K562 (cell line): ENCODE data around the gene SMIM41. TPM values are rescaled to one million over a fixed set of nuclear protein-coding genes. Genes with fewer than 3 reads are reported as not detected.

Experiments
- ATAC-seq: fragments of 200-7000 bp; cut with Tn5 transposase; 3 replicates; pipeline ENCODE4 v1.9.1; 2020; ENCODE audit warnings: moderate library complexity
- BruUV-seq: library from RNA; stranded (reverse); fragments of 400-500 nt; replicated peaks from 2 replicates; lab custom pipeline; 2021; lab: Mats Ljungman, UMichigan
- CTCF ChIA-PET: fragments of 300-600 bp; formaldehyde crosslinking; extraction: SDS; loops from one replicate; lab custom pipeline; 2021; ENCODE audit warnings: low intra/inter-chr PET ratio; lab: Yijun Ruan, JAX
- POLR2A ChIA-PET: fragments of 300-600, 350-650 bp; sonication (Branson Sonifier 250); formaldehyde crosslinking; extraction: SDS; loops from one replicate; lab custom pipeline; 2021; ENCODE audit warnings: antibody characterized with exemption, inconsistent platforms; lab: Yijun Ruan, JAX
- DNase-seq, 4 experiments: peaks; one replicate each; pipeline versions ENCODE4 v3.0.0 to v3.0.0-alpha.2; 2011 to 2018; ENCODE audit warnings: low spot score in 3 of 4, mixed read lengths in 3 of 4; ENCODE audit errors: extremely low read depth in 1 of 4
- FAIRE-seq: peaks from 2 replicates; lab custom pipeline; 2011; peaks lifted over from hg19 to GRCh38; lab: Jason Lieb, UNC
- H2AFZ ChIP-seq: 2 replicates; pipeline ENCODE4 v1.6.0; 2011; ENCODE audit warnings: low read depth, low read length, control low read depth, inconsistent platforms
- H3K27ac ChIP-seq: fragments of 200-600 bp; 3 replicates; pipeline ENCODE4 v1.8.0; 2011; ENCODE audit warnings: low read depth, mild to moderate bottlenecking, control low read depth, inconsistent platforms, low read length, moderate library complexity, mixed read lengths; ENCODE audit errors: extremely low read depth
- H3K27me3 ChIP-seq, 2 experiments: fragments of 300-600 bp in 1 of 2; 2 replicates in 1 of 2; 3 replicates in 1 of 2; pipeline versions ENCODE4 v1.6.0 to v1.8.0; 2011; ENCODE audit warnings: inconsistent platforms in 2 of 2, low read length in 2 of 2, mild to moderate bottlenecking in 1 of 2, mixed read lengths in 1 of 2, moderate library complexity in 1 of 2; ENCODE audit not compliant: control insufficient read depth in 2 of 2, insufficient read depth in 2 of 2
- H3K36me3 ChIP-seq: fragments of 300-600 bp; 3 replicates; pipeline ENCODE4 v1.8.0; 2011; ENCODE audit warnings: mild to moderate bottlenecking, low read length, inconsistent platforms; ENCODE audit not compliant: control insufficient read depth, insufficient read depth
- H3K4me1 ChIP-seq, 2 experiments: fragments of 200-600 bp in 1 of 2; replicated peaks in 1 of 2; 2 replicates in 1 of 2; 3 replicates in 1 of 2; pipeline versions ENCODE4 v1.5.1 to v1.8.0; 2011; ENCODE audit warnings: inconsistent platforms in 2 of 2, low read length in 2 of 2, mild to moderate bottlenecking in 1 of 2, mixed read lengths in 1 of 2, moderate library complexity in 1 of 2; ENCODE audit not compliant: control insufficient read depth in 2 of 2, insufficient read depth in 2 of 2
- H3K4me2 ChIP-seq: 2 replicates; pipeline ENCODE4 v1.6.1; 2011; ENCODE audit warnings: low read length, control low read depth, inconsistent platforms, mixed read lengths; ENCODE audit not compliant: insufficient read depth
- H3K4me3 ChIP-seq: fragments of 200-600 bp; sonication (generic), shearing (Covaris generic); 2 replicates; pipeline ENCODE4 v1.5.1; 2016; ENCODE audit warnings: control low read depth, inconsistent platforms
- H3K79me2 ChIP-seq: fragments of 200-600 bp; 3 replicates; pipeline ENCODE4 v1.8.0; 2011; ENCODE audit warnings: low read length, inconsistent platforms; ENCODE audit not compliant: control insufficient read depth, insufficient read depth
- H3K9ac ChIP-seq, 2 experiments: 2 replicates each; pipeline versions ENCODE4 v1.6.0 to v1.6.1; 2011; ENCODE audit warnings: low read depth in 2 of 2, low read length in 2 of 2, control low read depth in 1 of 2, inconsistent platforms in 1 of 2, mild to moderate bottlenecking in 1 of 2, mixed read lengths in 1 of 2; ENCODE audit not compliant: insufficient read depth in 1 of 2
- H3K9me1 ChIP-seq: one replicate; pipeline ENCODE4 v1.6.0; 2011; ENCODE audit warnings: inconsistent platforms, mild to moderate bottlenecking, low read length, moderate library complexity; ENCODE audit not compliant: control insufficient read depth, insufficient read depth
- H3K9me3 ChIP-seq: replicated peaks from 2 replicates; pipeline ENCODE4 v1.5.1; 2011; ENCODE audit warnings: low read depth, low read length, inconsistent platforms; ENCODE audit not compliant: control insufficient read depth, insufficient read depth
- H4K20me1 ChIP-seq: replicated peaks from 2 replicates; pipeline ENCODE4 v1.6.1; 2011; ENCODE audit warnings: low read length, inconsistent platforms, mixed read lengths; ENCODE audit not compliant: control insufficient read depth, insufficient read depth
- HLTF ChIP-seq: fragments of 450-650 bp; IDR thresholded peaks from 2 replicates; pipeline ENCODE4 v1.6.1; 2016
- KLF16 ChIP-seq: IDR thresholded peaks from 2 replicates; pipeline ENCODE4 v1.6.1; 2016; ENCODE audit warnings: antibody characterized with exemption
- SMARCA5 ChIP-seq: fragments of 450-650 bp; IDR thresholded peaks from 2 replicates; pipeline ENCODE4 v1.6.1; 2016
- STAT5A ChIP-seq: IDR thresholded peaks from 2 replicates; pipeline ENCODE4 v1.6.1; 2012; ENCODE audit warnings: low read length, inconsistent platforms, borderline replicate concordance
- TAF7 ChIP-seq: fragments of 450-650 bp; IDR thresholded peaks from 2 replicates; pipeline ENCODE4 v1.6.1; 2016; ENCODE audit warnings: missing genetic modification characterization, missing compliant biosample characterization
- U2AF2 ChIP-seq: fragments of 200-400 bp; formaldehyde crosslinking; optimal IDR thresholded peaks from 2 replicates; pipeline ENCODE3; 2017; ENCODE audit warnings: low read depth, mild to moderate bottlenecking, low read length
- ZNF197 ChIP-seq: fragments of 200-800 bp; sonication (Bioruptor generic); IDR thresholded peaks from 2 replicates; pipeline ENCODE4 v1.6.1; 2016; ENCODE audit warnings: low read depth, missing genetic modification characterization, missing compliant biosample characterization
- ZNF696 ChIP-seq: fragments of 250-450 bp; sonication (Bioruptor Pico); conservative IDR thresholded peaks from 2 replicates; pipeline ENCODE4 v1.4.0; 2020; ENCODE audit warnings: mild to moderate bottlenecking, moderate library complexity
- ZNF785 ChIP-seq: fragments of 250-450 bp; sonication (Bioruptor Pico); IDR thresholded peaks from 2 replicates; pipeline ENCODE4 v1.4.0; 2020; ENCODE audit warnings: mild to moderate bottlenecking
- WGBS: fragments of 100-300 bp; shearing (Covaris generic); methylation state at CpG from one replicate; pipeline ENCODE4 v1.1.6; 2016; ENCODE audit warnings: low coverage, mixed read lengths; ENCODE audit not compliant: insufficient coverage; ENCODE audit errors: missing lambda C conversion rate; 5-methylcytosine and 5-hydroxymethylcytosine counted together
- in situ Hi-C: fragments of 300-500 bp; cut with MboI; formaldehyde crosslinking; loops from 4 replicates; pipeline ENCODE4 v1.15.0; 2018; ENCODE audit warnings: inconsistent platforms, mixed read lengths
- intact Hi-C: fragments of 100-400 bp; cut with micrococcal nuclease; formaldehyde crosslinking; loops from 2 replicates; pipeline ENCODE4 v1.14.2; 2022
- polyA plus RNA-seq, 8 experiments: library from polyadenylated mRNA; depleted of rRNA in 4 of 8; stranded (reverse) in 5 of 8; unstranded in 3 of 8; fragments of >200 nt; fragmentation: Nextera tagmentation in 2 of 8; fragmentation: Illumina TruSeq in 1 of 8; extraction: Ambion mirVana in 2 of 8; extraction: Trizol in 1 of 8; gene quantifications; 2 replicates each; pipeline versions ENCODE4 v1.2.1 to v1.2.3, GENCODE V29; 2011 to 2014; ENCODE audit warnings: inconsistent platforms in 1 of 8, missing spikeins in 1 of 8
- total RNA-seq, 7 experiments: library from RNA; depleted of rRNA in 6 of 7; stranded (reverse); fragments of >200 nt in 6 of 7; fragmentation: Illumina TruSeq in 2 of 7; extraction: Trizol in 2 of 7; gene quantifications; 2 replicates each; pipeline versions ENCODE4 v1.2.1 to v1.2.3, GENCODE V29; 2011 to 2021; ENCODE audit warnings: low replicate concordance in 1 of 7
- TF ChIP-seq, protein P1 (sequence below): fragments of 200-800 bp; sonication (Bioruptor generic); IDR thresholded peaks from 2 replicates; pipeline ENCODE4 v1.6.1; 2017; ENCODE audit warnings: missing genetic modification characterization, missing compliant biosample characterization
- TF ChIP-seq, protein P2 (sequence below): fragments of 250-450 bp; sonication (Bioruptor Pico); IDR thresholded peaks from 2 replicates; pipeline ENCODE4 v1.4.0; 2020; ENCODE audit warnings: mild to moderate bottlenecking, moderate library complexity
- TF ChIP-seq, protein P3 (sequence below): IDR thresholded peaks from 2 replicates; pipeline ENCODE4 v1.6.1; 2014; ENCODE audit warnings: antibody characterized with exemption
- TF ChIP-seq, protein P4 (sequence below): fragments of 250-450 bp; sonication (Bioruptor Pico); IDR thresholded peaks from 2 replicates; pipeline ENCODE4 v1.8.0; 2022; ENCODE audit warnings: moderate library complexity, mild to moderate bottlenecking, inconsistent platforms
- TF ChIP-seq, protein P5 (sequence below): fragments of 450-650 bp; IDR thresholded peaks from 2 replicates; pipeline ENCODE4 v1.6.1; 2016; ENCODE audit warnings: missing biosample characterization, missing genetic modification characterization

SMIM41 gene
- total and polyA plus RNA-seq, 9 of the 15 experiments (the other 6 are each of a cell fraction or from before 2014, with no cell fraction given): not detected

DNA sequence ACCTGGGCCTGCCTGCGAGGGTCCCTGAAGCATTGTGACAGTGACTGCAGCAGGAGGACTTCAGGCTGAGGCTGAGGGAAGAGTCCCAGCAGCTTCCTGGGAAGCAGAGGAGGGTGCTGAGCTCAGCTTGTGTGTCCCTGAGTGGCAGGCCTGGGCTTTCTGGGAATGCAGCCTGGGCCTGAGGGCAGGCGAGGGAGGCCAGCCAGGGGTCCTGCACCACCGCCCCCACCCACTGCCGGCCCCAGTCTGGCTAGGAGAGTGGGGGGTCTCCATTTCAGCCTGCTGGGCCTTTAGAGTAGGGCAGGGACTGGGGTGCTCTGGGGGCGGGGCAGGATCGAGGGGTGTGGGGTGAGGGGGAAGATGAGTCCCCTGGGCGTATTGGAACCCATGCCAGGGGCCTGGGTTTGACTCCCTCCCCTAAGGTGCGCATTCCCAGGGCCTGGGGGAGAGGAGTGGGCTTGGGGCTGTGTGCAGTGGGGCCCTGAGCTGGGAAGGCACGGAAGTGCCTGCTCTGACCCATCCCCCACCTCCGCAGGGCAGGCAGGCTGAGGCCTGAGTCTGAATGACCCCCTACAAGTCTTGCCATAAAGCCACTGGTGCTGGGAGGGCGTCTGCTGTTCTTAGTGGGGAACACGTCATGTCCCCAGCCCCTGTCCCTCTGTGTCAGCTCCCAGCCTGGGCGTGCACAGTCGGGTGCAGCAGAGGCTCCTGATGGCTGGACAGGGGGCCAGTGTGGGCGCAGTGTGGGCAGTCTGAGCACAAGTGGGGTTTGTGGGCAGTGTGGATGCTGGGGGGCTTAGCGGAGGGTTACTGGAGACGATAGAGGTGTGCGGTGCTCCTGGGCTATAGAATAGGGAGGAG is 66.0 kb downstream of the SMIM41 start:
- Histone ChIP-seq H3K4me2 (no peak overlapping the region), H3K9ac (peak overlapping the region in 1 of 2 experiments; percentile 61; a peak in 2 of 4 replicates), H4K20me1 (no peaks in the 10 kb centered on the region), H3K27me3 (0 out of 5 replicates have a peak, but pooled peaks cover 0 to 2% of the 10 kb centered on the region in 2 experiments), H3K27ac (no peak overlapping the region), H3K4me3 (no peak overlapping the region), H3K79me2 (no peaks in the 10 kb centered on the region), H3K4me1 (peaks cover 8 to 35% of the 10 kb centered on the region in 2 experiments; a peak in 4 of 5 replicates), H3K9me3 (no peaks in the 10 kb centered on the region), H2AFZ (no peak overlapping the region), H3K36me3 (no peaks in the 10 kb centered on the region), H3K9me1 (no peaks in the 10 kb centered on the region)
- in situ Hi-C loops (no loop called here), intact Hi-C loops (no loop called here)
- ChIA-PET CTCF (no interaction called here), POLR2A (interaction anchor here (0.6 kb wide), 1 partner anchor 22 kb away, joined by 5 read pairs; no protein-coding TSS in a partner anchor)
- FAIRE-seq: no peak
- ATAC-seq: no peak
- 46% methylated on average over 14 of the region's 18 CpGs for WGBS
- DNase-seq: no peak
- BruUV-seq: no TSS peak
- no peak for TF ChIP-seq STAT5A
- no peak for TF ChIP-seq ZNF197
- TF ChIP-seq U2AF2: no peak
- TF ChIP-seq, protein P1, sequence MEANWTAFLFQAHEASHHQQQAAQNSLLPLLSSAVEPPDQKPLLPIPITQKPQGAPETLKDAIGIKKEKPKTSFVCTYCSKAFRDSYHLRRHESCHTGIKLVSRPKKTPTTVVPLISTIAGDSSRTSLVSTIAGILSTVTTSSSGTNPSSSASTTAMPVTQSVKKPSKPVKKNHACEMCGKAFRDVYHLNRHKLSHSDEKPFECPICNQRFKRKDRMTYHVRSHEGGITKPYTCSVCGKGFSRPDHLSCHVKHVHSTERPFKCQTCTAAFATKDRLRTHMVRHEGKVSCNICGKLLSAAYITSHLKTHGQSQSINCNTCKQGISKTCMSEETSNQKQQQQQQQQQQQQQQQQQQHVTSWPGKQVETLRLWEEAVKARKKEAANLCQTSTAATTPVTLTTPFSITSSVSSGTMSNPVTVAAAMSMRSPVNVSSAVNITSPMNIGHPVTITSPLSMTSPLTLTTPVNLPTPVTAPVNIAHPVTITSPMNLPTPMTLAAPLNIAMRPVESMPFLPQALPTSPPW (CRISPR knock-in tag): no peak
- TF ChIP-seq, protein P2, sequence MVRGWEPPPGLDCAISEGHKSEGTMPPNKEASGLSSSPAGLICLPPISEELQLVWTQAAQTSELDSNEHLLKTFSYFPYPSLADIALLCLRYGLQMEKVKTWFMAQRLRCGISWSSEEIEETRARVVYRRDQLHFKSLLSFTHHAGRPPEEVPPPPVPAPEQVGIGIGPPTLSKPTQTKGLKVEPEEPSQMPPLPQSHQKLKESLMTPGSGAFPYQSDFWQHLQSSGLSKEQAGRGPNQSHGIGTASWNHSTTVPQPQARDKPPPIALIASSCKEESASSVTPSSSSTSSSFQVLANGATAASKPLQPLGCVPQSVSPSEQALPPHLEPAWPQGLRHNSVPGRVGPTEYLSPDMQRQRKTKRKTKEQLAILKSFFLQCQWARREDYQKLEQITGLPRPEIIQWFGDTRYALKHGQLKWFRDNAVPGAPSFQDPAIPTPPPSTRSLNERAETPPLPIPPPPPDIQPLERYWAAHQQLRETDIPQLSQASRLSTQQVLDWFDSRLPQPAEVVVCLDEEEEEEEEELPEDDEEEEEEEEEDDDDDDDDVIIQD (CRISPR knock-in tag): no peak
- no peak for TF ChIP-seq TAF7 (tag)
- no peak for TF ChIP-seq KLF16
- TF ChIP-seq, protein P3, sequence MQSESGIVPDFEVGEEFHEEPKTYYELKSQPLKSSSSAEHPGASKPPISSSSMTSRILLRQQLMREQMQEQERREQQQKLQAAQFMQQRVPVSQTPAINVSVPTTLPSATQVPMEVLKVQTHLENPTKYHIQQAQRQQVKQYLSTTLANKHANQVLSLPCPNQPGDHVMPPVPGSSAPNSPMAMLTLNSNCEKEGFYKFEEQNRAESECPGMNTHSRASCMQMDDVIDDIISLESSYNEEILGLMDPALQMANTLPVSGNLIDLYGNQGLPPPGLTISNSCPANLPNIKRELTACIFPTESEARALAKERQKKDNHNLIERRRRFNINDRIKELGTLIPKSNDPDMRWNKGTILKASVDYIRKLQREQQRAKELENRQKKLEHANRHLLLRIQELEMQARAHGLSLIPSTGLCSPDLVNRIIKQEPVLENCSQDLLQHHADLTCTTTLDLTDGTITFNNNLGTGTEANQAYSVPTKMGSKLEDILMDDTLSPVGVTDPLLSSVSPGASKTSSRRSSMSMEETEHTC: no peak
- no peak for TF ChIP-seq ZNF785 (CRISPR knock-in tag)
- TF ChIP-seq, protein P4, sequence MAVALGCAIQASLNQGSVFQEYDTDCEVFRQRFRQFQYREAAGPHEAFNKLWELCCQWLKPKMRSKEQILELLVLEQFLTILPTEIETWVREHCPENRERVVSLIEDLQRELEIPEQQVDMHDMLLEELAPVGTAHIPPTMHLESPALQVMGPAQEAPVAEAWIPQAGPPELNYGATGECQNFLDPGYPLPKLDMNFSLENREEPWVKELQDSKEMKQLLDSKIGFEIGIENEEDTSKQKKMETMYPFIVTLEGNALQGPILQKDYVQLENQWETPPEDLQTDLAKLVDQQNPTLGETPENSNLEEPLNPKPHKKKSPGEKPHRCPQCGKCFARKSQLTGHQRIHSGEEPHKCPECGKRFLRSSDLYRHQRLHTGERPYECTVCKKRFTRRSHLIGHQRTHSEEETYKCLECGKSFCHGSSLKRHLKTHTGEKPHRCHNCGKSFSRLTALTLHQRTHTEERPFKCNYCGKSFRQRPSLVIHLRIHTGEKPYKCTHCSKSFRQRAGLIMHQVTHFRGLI (CRISPR knock-in tag): no peak
- TF ChIP-seq ZNF696 (CRISPR knock-in tag): no peak
- TF ChIP-seq HLTF: no peak
- no peak for TF ChIP-seq SMARCA5
- TF ChIP-seq, protein P5, sequence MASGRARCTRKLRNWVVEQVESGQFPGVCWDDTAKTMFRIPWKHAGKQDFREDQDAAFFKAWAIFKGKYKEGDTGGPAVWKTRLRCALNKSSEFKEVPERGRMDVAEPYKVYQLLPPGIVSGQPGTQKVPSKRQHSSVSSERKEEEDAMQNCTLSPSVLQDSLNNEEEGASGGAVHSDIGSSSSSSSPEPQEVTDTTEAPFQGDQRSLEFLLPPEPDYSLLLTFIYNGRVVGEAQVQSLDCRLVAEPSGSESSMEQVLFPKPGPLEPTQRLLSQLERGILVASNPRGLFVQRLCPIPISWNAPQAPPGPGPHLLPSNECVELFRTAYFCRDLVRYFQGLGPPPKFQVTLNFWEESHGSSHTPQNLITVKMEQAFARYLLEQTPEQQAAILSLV: no peak
